Heart left ventricle (tissue), 16 donors: Measurements from ENCODE around the gene CLEC4G. TPM values are rescaled to one million over a fixed set of nuclear protein-coding genes. Genes with fewer than 3 reads are reported as not detected.
A peak's percentile ranks its signal among the peaks of the same experiment; 100 is the strongest.
"Not testable (repeated sequence)": the region's sequence is repeated elsewhere in the genome, so short reads cannot be mapped to it uniquely, and the experiment has no call there.

ENCODE experiments used
- ATAC-seq, 4 donors: fragments of 200-7000 bp; cut with Tn5 transposase; one replicate each; pipeline ENCODE4 v1.9.1; 2020 to 2022; ENCODE audit warnings: moderate library complexity in 4 of 4, mild to moderate bottlenecking in 3 of 4, moderate number of reproducible peaks in 1 of 4
- DNase-seq, 5 donors: peaks; one replicate each; pipeline ENCODE4 v3.0.0-alpha.2; 2020
- H3K27ac ChIP-seq, 12 donors: fragments of 200-600 bp; sonication (generic) in 4 of 12; one replicate each; pipeline versions ENCODE4 v1.5.0 to v1.8.0; 2016 to 2022; ENCODE audit warnings: mild to moderate bottlenecking in 2 of 12
- H3K27me3 ChIP-seq, 9 donors: fragments of 200-600 bp; sonication (generic) in 2 of 9; one replicate each; pipeline versions ENCODE4 v1.5.1 to v1.8.0; 2016 to 2022; ENCODE audit warnings: mild to moderate bottlenecking in 3 of 9
- H3K36me3 ChIP-seq, 9 donors: fragments of 200-600 bp; sonication (generic) in 2 of 9; one replicate each; pipeline versions ENCODE4 v1.5.0 to v1.8.0; 2018 to 2022; ENCODE audit warnings: mild to moderate bottlenecking in 2 of 9
- H3K4me1 ChIP-seq, 12 donors: fragments of 200-600 bp; sonication (generic) in 4 of 12; one replicate each; pipeline versions ENCODE4 v1.5.0 to v1.8.0; 2016 to 2022; ENCODE audit warnings: mild to moderate bottlenecking in 3 of 12
- H3K4me3 ChIP-seq, 12 donors: fragments of 200-600 bp; sonication (generic) in 4 of 12; one replicate each; pipeline versions ENCODE4 v1.5.0 to v1.8.0; 2017 to 2022; ENCODE audit warnings: mild to moderate bottlenecking in 9 of 12, moderate library complexity in 4 of 12
- H3K9me3 ChIP-seq, 12 donors: fragments of 200-600 bp; sonication (generic) in 4 of 12; one replicate each; pipeline versions ENCODE4 v1.5.0 to v1.8.0; 2016 to 2022; ENCODE audit warnings: mild to moderate bottlenecking in 1 of 12
- CTCF ChIP-seq, 12 donors: fragments of 200-600 bp; sonication (generic) in 4 of 12; IDR thresholded peaks; one replicate each; pipeline versions ENCODE4 v1.5.0 to v1.8.0; 2018 to 2022; ENCODE audit warnings: antibody characterized with exemption in 12 of 12, mild to moderate bottlenecking in 5 of 12
- POLR2A ChIP-seq, 2 donors: fragments of 450-650 bp; IDR thresholded peaks; one replicate each; pipeline ENCODE4 v1.6.1; 2017; ENCODE audit warnings: antibody characterized with exemption in 2 of 2, mild to moderate bottlenecking in 2 of 2, moderate library complexity in 2 of 2
- WGBS, 4 donors: extraction: QIAGEN DNeasy Blood & Tissue Kit in 2 of 4; methylation state at CpG; one replicate each; pipeline versions ENCODE4 v1.1.5 to v1.1.7; 2013 to 2018; 5-methylcytosine and 5-hydroxymethylcytosine counted together
- intact Hi-C, 10 donors: fragments of 100-400 bp; cut with DNase I; formaldehyde crosslinking; loops; one replicate each; pipeline versions ENCODE4 v1.11.1 to v1.14.2; 2022
- polyA plus RNA-seq, 2 donors: library from polyadenylated mRNA; stranded (reverse); fragments of 200-250 nt; gene quantifications; one replicate each; pipeline ENCODE4 v1.2.3, GENCODE V29; 2013
- total RNA-seq, 9 donors: library from RNA; depleted of rRNA in 2 of 9; stranded (reverse); fragments of >200 nt in 2 of 9; fragmentation: NEBNext Ultra II Directional in 3 of 9; extraction: Animal tissue kit (Norgen Biotek cat#: 25700) in 3 of 9; gene quantifications; one replicate each; pipeline versions ENCODE4 v1.1.0 to v1.2.4, GENCODE V29; 2016 to 2023
- donor health status: ischemic (EF 13 %, LVEDD 7.1; RV severe dilation, severe dysfunction).
- donor health status: healthy with polysubstance abuse.
- donor health status: DM: no; HTN: yes; CAD: no.
- donor health status: DM: no; HTN: no; CAD: no.
- donor health status: ischemic (EF 25% LVEDD 6.9; RV normal size, moderate dysfunction).
- donor health status: ischemic (EF 25% LVEDD 5.7; RV mildly dilated, moderate dysfunction).
- donor health status: healthy.
- donor health status: DM: yes; HTN: yes; CAD: no.
- donor health status: ischemic (EF 35%, LVEDD 5.7; RV mildly dilated, moderate dysfunction).
- donor health status: nonischemic (EF 11% LVEDD 7.7; RV severe dilation, severe dysfunction).
- donor health status: DM: yes; HTN: yes; CAD: no.
- donor health status: PGD.
- donor health status: ischemic (EF 29% LVEDD 5.4; RV normal size, mild dysfunction).
- donor health status: nonischemic (EF 23%, LVEDD 6.1; RV moderate dilation, normal function).

The CLEC4G gene
- total and polyA plus RNA-seq, 11 donors, result 0.22 to 6.4 (median 0.87) TPM; not detected in 1

GRCh38 chr19:7746903-7747884 is 15.3 kb upstream of the CLEC4G start, which contains the start of gene CD209:
TSS of gene CD209 (minus strand) at chr19:7747534. CDS start at chr19:7747511, 23 bp downstream.
- Histone ChIP-seq H3K36me3 (no peaks in the 10 kb centered on the region), H3K4me3 (peak within 1 kb of the TSS in 6 of 12 donors; percentile 12 to 48 (median 24)), H3K9me3 (peaks cover 0 to 4% (median 0%) of the 10 kb centered on the region in 12 donors), H3K27ac (peak within 1 kb of the TSS in 2 of 12 donors; percentile 17 to 32), H3K4me1 (no peaks in the 10 kb centered on the region), H3K27me3 (peaks cover 0 to 30% (median 0%) of the 10 kb centered on the region in 9 donors)
- no peak for DNase-seq
- TF ChIP-seq POLR2A (IDR thresholded peaks at IDR 0.05), result no peak
- TF ChIP-seq CTCF (IDR thresholded peaks at IDR 0.05), result no peak
- peak in 2 of 4 donors; percentile 24 to 42 for ATAC-seq
- 53 to 64% (median 56%) methylated on average over 7 of the region's 7 CpGs for WGBS, 4 donors
- intact Hi-C loops, result no loop called here

GRCh38 chr19:7746306-7746705 is 14.4 kb upstream of the CLEC4G start:
- peaks cover 0 to 30% (median 0%) of the 10 kb centered on the region in 9 donors for H3K27me3 ChIP-seq
- not testable (repeated sequence) for ATAC-seq

GRCh38 chr19:7744871-7745650 is 13.2 kb upstream of the CLEC4G start:
- no peak for ATAC-seq
- intact Hi-C loops, result no loop called here
- WGBS, 4 donors, result 76 to 80% (median 78%) methylated on average over 12 of the region's 12 CpGs

More at GRCh38 chr19:7746306-7746705, 14.4 kb upstream of the CLEC4G start:
- intact Hi-C loops, H3K9me3 ChIP-seq, H3K27ac ChIP-seq, DNase-seq, H3K4me1 ChIP-seq, H3K36me3 ChIP-seq: not testable (repeated sequence)
- whole genome bisulfite sequencing, 4 donors, result 46 to 75% (median 70%) methylated on average over 4 of the region's 4 CpGs
- peak overlapping the region in 4 of 12 donors; percentile 4 to 48 (median 20) for H3K4me3 ChIP-seq

More at GRCh38 chr19:7744871-7745650, 13.2 kb upstream of the CLEC4G start:
- no peak for TF ChIP-seq POLR2A (IDR thresholded peaks at IDR 0.05)
- no peak for TF ChIP-seq CTCF (IDR thresholded peaks at IDR 0.05)
- Histone ChIP-seq H3K9me3 (peaks cover 0 to 4% (median 0%) of the 10 kb centered on the region in 12 donors), H3K4me3 (peak overlapping the region in 1 of 12 donors; percentile 16), H3K27me3 (peaks cover 0 to 30% (median 0%) of the 10 kb centered on the region in 9 donors), H3K4me1 (peaks cover 0 to 2% (median 0%) of the 10 kb centered on the region in 12 donors), H3K27ac (no peak overlapping the region), H3K36me3 (no peaks in the 10 kb centered on the region)
- DNase-seq, result no peak
